Body of pancreas (tissue), 4 donors: Measurements from ENCODE around the gene CAPN12. TPM values are rescaled to one million over a fixed set of nuclear protein-coding genes. Genes with fewer than 3 reads are reported as not detected.

Experiments used
- ATAC-seq: fragments of 150-250 bp; one replicate; pipeline ENCODE4 v1.9.1; 2016
- DNase-seq, 4 donors: peaks; one replicate each; pipeline ENCODE4 v3.0.0-alpha.2; 2019
- H3K27ac ChIP-seq, 4 donors: fragments of 200-600 bp; sonication (generic); 1 replicate in 3 of 4; 2 replicates in 1 of 4; pipeline versions ENCODE4 v1.5.1 to v1.6.1; 2016 to 2019; ENCODE audit warnings: mild to moderate bottlenecking in 1 of 4, mixed read lengths in 1 of 4, moderate library complexity in 1 of 4
- H3K27me3 ChIP-seq, 2 donors: fragments of 200-600 bp; sonication (generic); one replicate each; pipeline ENCODE4 v1.6.0; 2016; ENCODE audit warnings: mild to moderate bottlenecking in 1 of 2
- H3K36me3 ChIP-seq, 2 donors: fragments of 200-600 bp; sonication (generic); replicated peaks in 1 of 2; 2 replicates each; pipeline ENCODE4 v1.5.1; 2016; ENCODE audit warnings: low read depth in 2 of 2; ENCODE audit not compliant: insufficient read depth in 1 of 2
- H3K4me1 ChIP-seq: fragments of 200-600 bp; sonication (generic); one replicate; pipeline ENCODE4 v1.6.0; 2016
- H3K4me3 ChIP-seq, 2 donors: fragments of 200-600 bp; sonication (generic); 1 replicate in 1 of 2; 2 replicates in 1 of 2; pipeline ENCODE4 v1.5.1; 2016 to 2019
- H3K9me3 ChIP-seq, 3 donors: fragments of 200-600 bp; sonication (generic); 1 replicate in 2 of 3; 2 replicates in 1 of 3; pipeline ENCODE4 v1.5.1; 2016
- POLR2A ChIP-seq, 3 donors: fragments of 450-650 bp; IDR thresholded peaks; one replicate each; pipeline ENCODE4 v1.6.1; 2016; ENCODE audit warnings: antibody characterized with exemption in 3 of 3, mild to moderate bottlenecking in 2 of 3
- WGBS, 2 donors: methylation state at CpG; one replicate each; pipeline ENCODE4 v1.1.5; 2017; 5-methylcytosine and 5-hydroxymethylcytosine counted together
- intact Hi-C: fragments of 100-400 bp; cut with DNase I; formaldehyde crosslinking; loops from one replicate; pipeline ENCODE4 v1.15.1; 2023
- total RNA-seq, 2 donors: library from RNA; depleted of rRNA; stranded (reverse); fragments of >200 nt; gene quantifications; one replicate each; pipeline ENCODE4 v1.1.0, GENCODE V29; 2016
- TF ChIP-seq, protein P1 (sequence below), 7 experiments: fragments of 450-650 bp in 4 of 7; fragments of 200-600 bp in 3 of 7; sonication (generic) in 3 of 7; IDR thresholded peaks; one replicate each; pipeline ENCODE4 v1.5.1; 2016 to 2019; ENCODE audit warnings: antibody characterized with exemption in 7 of 7

Gene CAPN12
- total RNA-seq, 2 donors from 2014 or later, result 9.9 to 11.4 TPM

DNA sequence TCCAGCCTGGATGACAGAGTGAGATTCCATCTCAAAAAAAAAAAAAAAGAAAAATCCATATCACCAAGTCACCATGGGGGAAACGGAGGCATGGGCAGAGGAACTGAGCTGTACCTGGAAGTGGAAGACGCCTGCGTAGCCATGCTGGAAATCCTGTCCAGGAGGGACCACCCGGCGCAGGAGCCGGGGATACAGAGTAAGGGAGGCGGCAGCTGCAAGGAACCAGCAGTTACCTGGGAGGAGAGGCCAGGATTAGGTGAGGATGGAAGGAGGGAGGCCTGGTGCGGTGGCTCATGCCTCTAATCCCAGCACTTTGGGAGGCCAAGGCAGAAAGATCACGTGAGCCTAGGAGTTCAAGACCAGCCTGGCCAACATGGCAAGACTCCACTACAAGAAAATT is 2.0 kb downstream of the CAPN12 start:
- TF ChIP-seq POLR2A (IDR thresholded peaks at IDR 0.05), result no peak
- TF ChIP-seq, protein P1, sequence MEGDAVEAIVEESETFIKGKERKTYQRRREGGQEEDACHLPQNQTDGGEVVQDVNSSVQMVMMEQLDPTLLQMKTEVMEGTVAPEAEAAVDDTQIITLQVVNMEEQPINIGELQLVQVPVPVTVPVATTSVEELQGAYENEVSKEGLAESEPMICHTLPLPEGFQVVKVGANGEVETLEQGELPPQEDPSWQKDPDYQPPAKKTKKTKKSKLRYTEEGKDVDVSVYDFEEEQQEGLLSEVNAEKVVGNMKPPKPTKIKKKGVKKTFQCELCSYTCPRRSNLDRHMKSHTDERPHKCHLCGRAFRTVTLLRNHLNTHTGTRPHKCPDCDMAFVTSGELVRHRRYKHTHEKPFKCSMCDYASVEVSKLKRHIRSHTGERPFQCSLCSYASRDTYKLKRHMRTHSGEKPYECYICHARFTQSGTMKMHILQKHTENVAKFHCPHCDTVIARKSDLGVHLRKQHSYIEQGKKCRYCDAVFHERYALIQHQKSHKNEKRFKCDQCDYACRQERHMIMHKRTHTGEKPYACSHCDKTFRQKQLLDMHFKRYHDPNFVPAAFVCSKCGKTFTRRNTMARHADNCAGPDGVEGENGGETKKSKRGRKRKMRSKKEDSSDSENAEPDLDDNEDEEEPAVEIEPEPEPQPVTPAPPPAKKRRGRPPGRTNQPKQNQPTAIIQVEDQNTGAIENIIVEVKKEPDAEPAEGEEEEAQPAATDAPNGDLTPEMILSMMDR (IDR thresholded peaks at IDR 0.05), result no peak
- ATAC-seq, result no peak
- WGBS, 2 donors, result 92 to 94% methylated on average over 9 of the region's 9 CpGs
- no peak for DNase-seq
- Histone ChIP-seq H3K27me3 (no peaks in the 10 kb centered on the region), H3K4me1 (peaks cover 2% of the 10 kb centered on the region), H3K36me3 (no peaks in the 10 kb centered on the region), H3K4me3 (no peak overlapping the region), H3K9me3 (no peaks in the 10 kb centered on the region), H3K27ac (no peak overlapping the region)
- intact Hi-C loops, result no loop called here

DNA sequence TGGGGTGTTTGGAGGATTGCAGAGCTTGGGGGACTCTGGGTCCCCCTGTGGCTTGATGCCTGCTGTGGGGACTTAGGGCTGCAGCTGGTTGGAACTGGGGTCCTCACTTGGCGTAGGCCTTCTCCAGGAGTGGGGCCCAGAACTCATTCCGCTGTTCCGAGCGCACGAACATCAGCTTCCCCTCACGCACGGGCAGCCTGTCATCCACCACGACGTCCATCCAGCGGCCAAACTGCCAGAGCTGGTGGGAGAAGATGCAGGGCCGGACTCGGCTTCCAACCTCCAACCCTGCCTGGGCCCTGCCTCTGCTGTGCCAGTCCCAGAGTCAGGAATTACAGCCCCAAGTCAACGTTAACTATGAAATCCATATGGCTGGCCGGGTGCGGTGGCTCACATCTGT is 2.6 kb downstream of the CAPN12 start:
- 93 to 95% methylated on average over 10 to 15 of the region's 15 CpGs for WGBS, 2 donors

GRCh38 chr19:38740932-38741331 is 3.3 kb downstream of the CAPN12 start:
- H3K27me3 ChIP-seq, result no peaks in the 10 kb centered on the region
- 75 to 82% methylated on average over 2 of the region's 2 CpGs for WGBS, 2 donors
- no peak overlapping the region for H3K27ac ChIP-seq
- intact Hi-C loops, result no loop called here
- no peak for DNase-seq
- peaks cover 13% of the 10 kb centered on the region for H3K4me1 ChIP-seq
- H3K36me3 ChIP-seq, result no peaks in the 10 kb centered on the region
- no peak for ATAC-seq
- H3K4me3 ChIP-seq, result no peak overlapping the region
- TF ChIP-seq, protein P1 (IDR thresholded peaks at IDR 0.05), result no peak
- no peak for TF ChIP-seq POLR2A (IDR thresholded peaks at IDR 0.05)
- no peaks in the 10 kb centered on the region for H3K9me3 ChIP-seq

More for the DNA sequence above, 2.6 kb downstream of the CAPN12 start:
- H3K27me3 ChIP-seq, result no peaks in the 10 kb centered on the region
- H3K4me1 ChIP-seq, result peaks cover 5% of the 10 kb centered on the region
- H3K27ac ChIP-seq, result no peak overlapping the region
- DNase-seq (no peak), ATAC-seq (no peak)
- intact Hi-C loops, result no loop called here
- TF ChIP-seq POLR2A (IDR thresholded peaks at IDR 0.05), result no peak
- TF ChIP-seq, protein P1 (IDR thresholded peaks at IDR 0.05), result no peak
- H3K9me3 ChIP-seq, result no peaks in the 10 kb centered on the region
- no peak overlapping the region for H3K4me3 ChIP-seq
- H3K36me3 ChIP-seq, result no peaks in the 10 kb centered on the region

DNA sequence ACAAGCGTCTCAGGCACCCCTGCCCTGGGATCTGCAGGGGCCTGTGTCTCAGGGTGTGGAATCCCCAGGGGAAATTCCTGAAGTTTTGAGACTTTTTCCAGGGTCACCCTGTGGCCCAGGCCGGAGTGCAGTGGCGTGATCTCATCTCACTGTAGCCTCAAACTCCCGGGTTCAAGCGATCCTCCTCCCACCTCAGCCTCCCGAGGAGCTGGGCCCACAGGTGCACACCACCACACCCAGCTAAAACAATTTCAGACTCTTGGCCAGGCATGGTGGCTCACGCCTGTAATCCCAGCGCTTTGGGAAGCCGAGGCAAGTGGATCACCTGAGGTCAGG is 4.0 kb downstream of the CAPN12 start:
- intact Hi-C loops, result no loop called here
- ATAC-seq (no peak), DNase-seq (no peak)
- Histone ChIP-seq H3K27ac (no peak overlapping the region), H3K4me1 (peaks cover 14% of the 10 kb centered on the region), H3K9me3 (no peaks in the 10 kb centered on the region), H3K27me3 (no peaks in the 10 kb centered on the region), H3K4me3 (no peak overlapping the region), H3K36me3 (no peaks in the 10 kb centered on the region)
- TF ChIP-seq, protein P1 (IDR thresholded peaks at IDR 0.05), result no peak
- no peak for TF ChIP-seq POLR2A (IDR thresholded peaks at IDR 0.05)
- WGBS, 2 donors, result 86 to 100% methylated on average over 2 to 9 of the region's 9 CpGs

DNA sequence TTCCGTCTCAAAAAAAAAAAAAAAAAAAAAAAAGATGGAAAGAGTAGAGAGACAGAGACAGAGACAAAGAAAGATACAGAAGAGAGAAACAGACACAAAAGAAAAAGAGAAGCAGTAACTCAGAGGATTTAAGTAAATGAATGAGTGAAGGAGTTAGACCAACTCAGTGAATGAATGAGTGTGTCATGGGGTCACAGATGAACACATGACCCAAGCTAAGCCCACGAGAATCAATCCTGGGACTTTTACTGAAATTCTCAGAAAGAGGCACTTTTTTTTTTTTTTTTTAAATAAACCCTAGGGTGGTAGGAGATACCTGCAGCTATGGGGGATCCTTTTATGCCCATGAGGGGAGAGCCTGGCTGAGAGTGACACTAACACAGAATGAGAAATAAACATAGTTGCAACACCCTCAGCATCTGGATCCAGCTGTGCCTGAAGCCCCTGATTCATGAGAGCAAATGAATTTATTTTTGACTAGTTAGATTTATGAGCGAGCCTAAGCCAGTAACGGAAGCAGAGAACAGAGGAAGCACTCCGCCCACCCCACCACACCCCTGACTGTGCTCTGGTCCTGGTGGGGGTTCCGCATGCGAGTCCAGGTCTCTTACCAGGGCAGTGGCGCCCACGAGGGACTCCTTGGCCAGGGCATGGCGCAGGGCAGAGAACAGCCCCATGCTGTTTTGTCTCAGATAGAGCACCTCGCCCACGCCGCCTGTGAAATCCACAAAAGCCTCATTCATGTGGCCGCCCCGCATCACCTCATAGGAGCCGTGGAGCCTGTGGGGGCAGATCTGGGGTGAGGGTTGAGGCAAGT is 4.6 kb downstream of the CAPN12 start:
- Histone ChIP-seq H3K27me3 (no peaks in the 10 kb centered on the region), H3K36me3 (no peaks in the 10 kb centered on the region), H3K4me3 (no peak overlapping the region), H3K27ac (no peak overlapping the region), H3K9me3 (no peaks in the 10 kb centered on the region), H3K4me1 (peaks cover 20% of the 10 kb centered on the region)
- ATAC-seq (no peak), DNase-seq (no peak)
- WGBS, 2 donors, result 77 to 87% methylated on average over 15 to 16 of the region's 16 CpGs
- no peak for TF ChIP-seq POLR2A (IDR thresholded peaks at IDR 0.05)
- TF ChIP-seq, protein P1 (IDR thresholded peaks at IDR 0.05), result no peak
- intact Hi-C loops, result no loop called here
